H1 (cell line): ENCODE data around the gene TMEM17.

Source experiments
- ASH2L ChIP-seq: fragments of 200-600, 300-600 bp; sonication (generic); IDR thresholded peaks from one replicate; pipeline ENCODE4 v1.7.1; 2017; ENCODE audit warnings: low read length
- BCL11A ChIP-seq, 2 experiments: IDR thresholded peaks; one replicate each; pipeline ENCODE4 v1.6.1; 2011; ENCODE audit warnings: low read depth in 2 of 2, low read length in 2 of 2, mild to moderate bottlenecking in 2 of 2
- BRCA1 ChIP-seq: IDR thresholded peaks from 2 replicates; pipeline ENCODE4 v1.6.1; 2012; ENCODE audit warnings: low read depth, low read length, improper control_type of control experiment
- CEBPB ChIP-seq: IDR thresholded peaks from 2 replicates; pipeline ENCODE4 v1.6.1; 2012; ENCODE audit warnings: low read depth, low read length
- CTCF ChIP-seq, 3 experiments: IDR thresholded peaks; 1 replicate in 2 of 3; 2 replicates in 1 of 3; pipeline versions ENCODE4 v1.5.1 to v1.6.1; 2011; ENCODE audit warnings: low read length in 3 of 3, mild to moderate bottlenecking in 3 of 3, inconsistent platforms in 2 of 3, low read depth in 1 of 3, moderate library complexity in 1 of 3; ENCODE audit not compliant: insufficient read depth in 1 of 3; ENCODE audit errors: control extremely low read depth in 1 of 3
- POLR2AphosphoS5 ChIP-seq: IDR thresholded peaks from 2 replicates; pipeline ENCODE4 v1.6.1; 2011; ENCODE audit warnings: low read depth, low read length
- RNF2 ChIP-seq: fragments of 200-900, 300-1000 bp; sonication (generic); IDR thresholded peaks from 2 replicates; pipeline ENCODE4 v1.7.1; 2016; ENCODE audit warnings: borderline replicate concordance, low read depth, mild to moderate bottlenecking, antibody characterized with exemption, low read length; ENCODE audit not compliant: poor library complexity, severe bottlenecking; ENCODE audit errors: missing control alignments
- TAF1 ChIP-seq: IDR thresholded peaks from 2 replicates; pipeline ENCODE4 v1.6.1; 2011; ENCODE audit warnings: mild to moderate bottlenecking, low read depth, low read length
- TF ChIP-seq, protein P1 (sequence below): IDR thresholded peaks from 2 replicates; pipeline ENCODE4 v1.6.1; 2011; ENCODE audit warnings: low read length, improper control_type of control experiment

DNA sequence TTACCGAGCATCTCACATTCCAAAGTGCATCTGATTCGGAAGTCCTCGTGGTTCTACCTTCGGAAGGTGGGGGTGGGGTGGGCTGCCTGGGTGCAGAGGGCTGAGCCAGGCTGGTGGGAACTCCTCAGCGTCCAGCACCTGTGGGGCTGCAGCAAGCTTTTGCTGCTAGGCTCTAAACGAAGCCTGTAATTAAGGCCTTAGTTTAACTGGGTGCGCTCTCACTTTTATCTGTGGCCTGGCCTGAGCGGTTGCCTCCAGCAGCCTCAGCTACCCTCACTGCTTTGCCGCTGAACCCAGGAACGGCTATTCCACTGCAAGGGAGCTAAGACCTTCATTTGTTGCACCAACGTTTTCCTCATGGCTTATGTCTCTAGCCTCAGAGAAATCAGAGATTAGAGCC is 48.4 kb downstream of the TMEM17 start:
- TF ChIP-seq RNF2 (no peak), CEBPB (no peak), TAF1 (no peak), ASH2L (no peak), BCL11A (IDR thresholded peaks at IDR 0.05; ENCODE audit: low read depth in 2 of 2, low read length in 2 of 2) (no peak), CTCF (IDR thresholded peaks at IDR 0.05; ENCODE audit: control extremely low read depth in 1 of 3, insufficient read depth in 1 of 3, low read depth in 1 of 3, low read length in 3 of 3) (no peak), BRCA1 (no peak), POLR2AphosphoS5 (no peak)
- TF ChIP-seq, protein P1, sequence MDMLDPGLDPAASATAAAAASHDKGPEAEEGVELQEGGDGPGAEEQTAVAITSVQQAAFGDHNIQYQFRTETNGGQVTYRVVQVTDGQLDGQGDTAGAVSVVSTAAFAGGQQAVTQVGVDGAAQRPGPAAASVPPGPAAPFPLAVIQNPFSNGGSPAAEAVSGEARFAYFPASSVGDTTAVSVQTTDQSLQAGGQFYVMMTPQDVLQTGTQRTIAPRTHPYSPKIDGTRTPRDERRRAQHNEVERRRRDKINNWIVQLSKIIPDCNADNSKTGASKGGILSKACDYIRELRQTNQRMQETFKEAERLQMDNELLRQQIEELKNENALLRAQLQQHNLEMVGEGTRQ: no peak
